ENCODE measurements around the gene EPS8. TPM values are rescaled to one million over a fixed set of nuclear protein-coding genes. Genes with fewer than 3 reads are reported as not detected.
"Not testable (repeated sequence)": the region's sequence is repeated elsewhere in the genome, so short reads cannot be mapped to it uniquely, and the experiment has no call there.

Gene EPS8
- polyA plus RNA-seq, 3 donors = 4.1 to 4.8 (median 4.3) TPM

- H3K4me1 Mint-ChIP-seq = peaks cover 9% of the 10 kb centered on the region
- peaks cover 0 to 4% (median 2%) of the 10 kb centered on the region in 3 donors for H3K27me3 Mint-ChIP-seq (ENCODE audit: low read depth in 3 of 3)
- H3K27ac ChIP-seq (ENCODE audit: low read depth in 1 of 2, low read length in 2 of 2) = no peak overlapping the region
- H3K36me3 Mint-ChIP-seq = no peaks in the 10 kb centered on the region
- H3K9ac ChIP-seq (ENCODE audit: insufficient read depth, low read length, poor library complexity, severe bottlenecking) = no peak overlapping the region
- H4K20me1 ChIP-seq (ENCODE audit: insufficient read depth, low read length) = no peaks in the 10 kb centered on the region
- no peak overlapping the region for H3K4me3 ChIP-seq (replicated peaks in 1 of 3; ENCODE audit: low read depth in 2 of 3, low read length in 3 of 3)
- peaks cover 0 to 6% of the 10 kb centered on the region in 2 donors for H3K4me1 ChIP-seq (ENCODE audit: control insufficient read depth in 1 of 2, insufficient read depth in 2 of 2, low read length in 2 of 2)
- 92% methylated on average over 1 of the region's 2 CpGs for WGBS (ENCODE audit: insufficient coverage)
- H3K79me2 ChIP-seq (ENCODE audit: insufficient read depth, low read length) = no peaks in the 10 kb centered on the region
- peaks cover 0 to 2% (median 0%) of the 10 kb centered on the region in 7 donors for H3K9me3 Mint-ChIP-seq
- intact Hi-C loops (cut with micrococcal nuclease) = no loop called here
- no peak overlapping the region for H3K4me3 Mint-ChIP-seq
- DNase-seq = no peak
- H3K9me3 ChIP-seq (replicated peaks in 1 of 2; ENCODE audit: control insufficient read depth in 1 of 2, insufficient read depth in 1 of 2, low read length in 2 of 2) = no peaks in the 10 kb centered on the region
- H3K27ac Mint-ChIP-seq = no peak overlapping the region
- no peak overlapping the region for H2AFZ ChIP-seq (ENCODE audit: insufficient read depth, low read depth, low read length, poor library complexity, severe bottlenecking)
- H3K4me2 ChIP-seq (replicated peaks; ENCODE audit: extremely low read depth, low read length, poor library complexity, severe bottlenecking) = no peak overlapping the region
- TF ChIP-seq CTCF (IDR thresholded peaks at IDR 0.05) = no peak
- no peaks in the 10 kb centered on the region for H3K36me3 ChIP-seq (replicated peaks in 1 of 2; ENCODE audit: control insufficient read depth in 1 of 2, insufficient read depth in 2 of 2, low read length in 2 of 2)
- no peaks in the 10 kb centered on the region for H3K27me3 ChIP-seq (ENCODE audit: control insufficient read depth in 2 of 2, insufficient read depth in 2 of 2, low read length in 2 of 2)
Measured at GRCh38 chr12:15625075-15625474, 164.1 kb downstream of the EPS8 start.

GRCh38 chr12:15620741-15621539 lies 168.2 kb downstream of the EPS8 start:
- no peak overlapping the region for H3K4me3 Mint-ChIP-seq
- H3K9me3 Mint-ChIP-seq = peaks cover 2 to 14% (median 5%) of the 10 kb centered on the region in 7 donors
- no peak for DNase-seq
- WGBS (ENCODE audit: insufficient coverage) = 100% methylated on average over 2 of the region's 4 CpGs
- H3K9me3 ChIP-seq (replicated peaks in 1 of 2; ENCODE audit: control insufficient read depth in 1 of 2, insufficient read depth in 1 of 2, low read length in 2 of 2) = peaks cover 0 to 8% of the 10 kb centered on the region in 2 donors
- peaks cover 2% of the 10 kb centered on the region for H3K4me1 Mint-ChIP-seq
- no peak overlapping the region for H3K27ac Mint-ChIP-seq
- no peak overlapping the region for H2AFZ ChIP-seq (ENCODE audit: insufficient read depth, low read depth, low read length, poor library complexity, severe bottlenecking)
- no peak overlapping the region for H3K9ac ChIP-seq (ENCODE audit: insufficient read depth, low read length, poor library complexity, severe bottlenecking)
- H4K20me1 ChIP-seq (ENCODE audit: insufficient read depth, low read length) = no peaks in the 10 kb centered on the region
- no peak overlapping the region for H3K4me2 ChIP-seq (replicated peaks; ENCODE audit: extremely low read depth, low read length, poor library complexity, severe bottlenecking)
- H3K36me3 ChIP-seq (replicated peaks in 1 of 2; ENCODE audit: control insufficient read depth in 1 of 2, insufficient read depth in 2 of 2, low read length in 2 of 2) = no peaks in the 10 kb centered on the region
- H3K27me3 ChIP-seq (ENCODE audit: control insufficient read depth in 2 of 2, insufficient read depth in 2 of 2, low read length in 2 of 2) = no peaks in the 10 kb centered on the region
- H3K36me3 Mint-ChIP-seq = no peaks in the 10 kb centered on the region
- H3K4me3 ChIP-seq (replicated peaks in 1 of 3; ENCODE audit: low read depth in 2 of 3, low read length in 3 of 3) = no peak overlapping the region
- H3K27ac ChIP-seq (ENCODE audit: low read depth in 1 of 2, low read length in 2 of 2) = no peak overlapping the region
- no peaks in the 10 kb centered on the region for H3K79me2 ChIP-seq (ENCODE audit: insufficient read depth, low read length)
- intact Hi-C loops (cut with micrococcal nuclease) = no loop called here
- no peak for TF ChIP-seq CTCF (IDR thresholded peaks at IDR 0.05)
- no peaks in the 10 kb centered on the region for H3K4me1 ChIP-seq (ENCODE audit: control insufficient read depth in 1 of 2, insufficient read depth in 2 of 2, low read length in 2 of 2)
- H3K27me3 Mint-ChIP-seq (ENCODE audit: low read depth in 3 of 3) = peaks cover 0 to 4% (median 2%) of the 10 kb centered on the region in 3 donors

- H3K9ac ChIP-seq (ENCODE audit: insufficient read depth, low read length, poor library complexity, severe bottlenecking); H3K4me3 Mint-ChIP-seq; H3K27me3 ChIP-seq (ENCODE audit: control insufficient read depth in 2 of 2, insufficient read depth in 2 of 2, low read length in 2 of 2); H3K27ac Mint-ChIP-seq; H3K36me3 Mint-ChIP-seq; H3K27me3 Mint-ChIP-seq (ENCODE audit: low read depth in 3 of 3); H3K9me3 ChIP-seq (replicated peaks in 1 of 2; ENCODE audit: control insufficient read depth in 1 of 2, insufficient read depth in 1 of 2, low read length in 2 of 2); H3K4me2 ChIP-seq (replicated peaks; ENCODE audit: extremely low read depth, low read length, poor library complexity, severe bottlenecking); H3K36me3 ChIP-seq (replicated peaks in 1 of 2; ENCODE audit: control insufficient read depth in 1 of 2, insufficient read depth in 2 of 2, low read length in 2 of 2); intact Hi-C loops (cut with micrococcal nuclease); H3K79me2 ChIP-seq (ENCODE audit: insufficient read depth, low read length); H2AFZ ChIP-seq (ENCODE audit: insufficient read depth, low read depth, low read length, poor library complexity, severe bottlenecking); H3K27ac ChIP-seq (ENCODE audit: low read depth in 1 of 2, low read length in 2 of 2); H3K4me1 Mint-ChIP-seq; DNase-seq; H3K4me1 ChIP-seq (ENCODE audit: control insufficient read depth in 1 of 2, insufficient read depth in 2 of 2, low read length in 2 of 2); H4K20me1 ChIP-seq (ENCODE audit: insufficient read depth, low read length); H3K4me3 ChIP-seq (replicated peaks in 1 of 3; ENCODE audit: low read depth in 2 of 3, low read length in 3 of 3): not testable (repeated sequence)
- peaks cover 3 to 20% (median 12%) of the 10 kb centered on the region in 7 donors for H3K9me3 Mint-ChIP-seq
- 100% methylated on average over 2 of the region's 8 CpGs for WGBS (ENCODE audit: insufficient coverage)
Measured at GRCh38 chr12:15616495-15616894, 172.7 kb downstream of the EPS8 start.
